H7 (cell line): ENCODE results near the gene SPINT2. TPM values are rescaled to one million over a fixed set of nuclear protein-coding genes. Genes with fewer than 3 reads are reported as not detected.
"Not testable (repeated sequence)": the region's sequence is repeated elsewhere in the genome, so short reads cannot be mapped to it uniquely, and the experiment has no call there.

ENCODE experiments used
- DNase-seq: peaks from one replicate; pipeline ENCODE4 v3.0.0; 2012
- H3K27me3 ChIP-seq: 2 replicates; pipeline ENCODE4 v1.6.0; 2011; ENCODE audit warnings: mild to moderate bottlenecking, low read length; ENCODE audit not compliant: control insufficient read depth, insufficient read depth
- H3K36me3 ChIP-seq: replicated peaks from 2 replicates; pipeline ENCODE4 v1.5.1; 2011; ENCODE audit warnings: low read length; ENCODE audit not compliant: control insufficient read depth, insufficient read depth
- H3K4me3 ChIP-seq: 2 replicates; pipeline ENCODE4 v1.5.1; 2011; ENCODE audit warnings: low read depth, mild to moderate bottlenecking, control low read depth, low read length, moderate library complexity; ENCODE audit not compliant: insufficient read depth
- total RNA-seq: library from RNA; depleted of rRNA; stranded (reverse); fragments of >200 nt; shearing (Covaris generic); gene quantifications from 2 replicates; pipeline ENCODE4 v1.2.3, GENCODE V29; 2014

The SPINT2 gene
- total RNA-seq, 1 experiment from 2014 or later: 143 TPM

GRCh38 chr19:38228491-38229439 is 35.6 kb upstream of the SPINT2 start:
- Histone ChIP-seq H3K27me3 (peaks cover 24% of the 10 kb centered on the region), H3K4me3 (peak overlapping the region; percentile 57), H3K36me3 (no peaks in the 10 kb centered on the region)
- DNase-seq: peak; percentile 96

- peaks cover 24% of the 10 kb centered on the region for H3K27me3 ChIP-seq
- peak overlapping the region; percentile 57; the same call in 1 of the 2 replicates for H3K4me3 ChIP-seq
- peak; percentile 94 for DNase-seq
- no peaks in the 10 kb centered on the region for H3K36me3 ChIP-seq
These were observed 34.7 kb upstream of the SPINT2 start for GRCh38 chr19:38229585-38230073.

GRCh38 chr19:38230506-38231133 is 33.8 kb upstream of the SPINT2 start:
- H3K27me3 ChIP-seq: peaks cover 24% of the 10 kb centered on the region
- H3K36me3 ChIP-seq, H3K4me3 ChIP-seq, DNase-seq: not testable (repeated sequence)

GRCh38 chr19:38231918-38232317 is 32.5 kb upstream of the SPINT2 start:
- peaks cover 23% of the 10 kb centered on the region for H3K27me3 ChIP-seq
- no peaks in the 10 kb centered on the region for H3K36me3 ChIP-seq
- no peak overlapping the region for H3K4me3 ChIP-seq
- peak; percentile 3 for DNase-seq

GRCh38 chr19:38233740-38234251 is 30.6 kb upstream of the SPINT2 start:
- peak; percentile 95 for DNase-seq
- Histone ChIP-seq H3K4me3 (no peak overlapping the region), H3K27me3 (peaks cover 13% of the 10 kb centered on the region)

GRCh38 chr19:38234615-38235014 is 29.8 kb upstream of the SPINT2 start:
- H3K4me3 ChIP-seq: no peak overlapping the region
- no peaks in the 10 kb centered on the region for H3K36me3 ChIP-seq
- no peak for DNase-seq
- peaks cover 8% of the 10 kb centered on the region for H3K27me3 ChIP-seq

More at GRCh38 chr19:38233740-38234251, 30.6 kb upstream of the SPINT2 start:
- no peaks in the 10 kb centered on the region for H3K36me3 ChIP-seq

GRCh38 chr19:38239816-38240215 is 24.6 kb upstream of the SPINT2 start:
- Histone ChIP-seq H3K36me3 (no peaks in the 10 kb centered on the region), H3K4me3 (no peak overlapping the region), H3K27me3 (no peaks in the 10 kb centered on the region; the same call in 1 of the 2 replicates)
- DNase-seq: no peak

GRCh38 chr19:38243279-38243673 is 21.1 kb upstream of the SPINT2 start:
- Histone ChIP-seq H3K36me3 (no peaks in the 10 kb centered on the region), H3K4me3 (no peak overlapping the region), H3K27me3 (no peaks in the 10 kb centered on the region; the same call in 1 of the 2 replicates)
- no peak for DNase-seq

- Histone ChIP-seq H3K4me3 (no peak overlapping the region), H3K27me3 (no peaks in the 10 kb centered on the region; the same call in 1 of the 2 replicates), H3K36me3 (no peaks in the 10 kb centered on the region)
- peak; percentile 24 for DNase-seq
These were observed 18.4 kb upstream of the SPINT2 start for GRCh38 chr19:38245826-38246498.

GRCh38 chr19:38247126-38247525 is 17.2 kb upstream of the SPINT2 start:
- H3K4me3 ChIP-seq: no peak overlapping the region
- no peak for DNase-seq
- H3K27me3 ChIP-seq: no peaks in the 10 kb centered on the region; the same call in 1 of the 2 replicates
- no peaks in the 10 kb centered on the region for H3K36me3 ChIP-seq

GRCh38 chr19:38247734-38248268 is 16.6 kb upstream of the SPINT2 start:
- DNase-seq: peak; percentile 16
- Histone ChIP-seq H3K36me3 (no peaks in the 10 kb centered on the region), H3K27me3 (no peaks in the 10 kb centered on the region; the same call in 1 of the 2 replicates), H3K4me3 (no peak overlapping the region)

- DNase-seq: no peak
- Histone ChIP-seq H3K27me3 (no peaks in the 10 kb centered on the region; the same call in 1 of the 2 replicates), H3K4me3 (no peak overlapping the region), H3K36me3 (no peaks in the 10 kb centered on the region)
These were observed 16.0 kb upstream of the SPINT2 start for GRCh38 chr19:38248421-38248820.

GRCh38 chr19:38250428-38250820 is 13.9 kb upstream of the SPINT2 start:
- peaks cover under 1% of the 10 kb centered on the region; the same call in 1 of the 2 replicates for H3K27me3 ChIP-seq
- H3K4me3 ChIP-seq: no peak overlapping the region
- H3K36me3 ChIP-seq: no peaks in the 10 kb centered on the region
- DNase-seq: peak; percentile 49
